Stimulated activated CD4-positive, alpha-beta T cell treated with anti-CD3 and anti-CD28 coated beads, Interleukin-4, amount 100 ng/mL, for 24 hours (primary cell): Measurements from ENCODE around the gene OR9Q2.
"Not testable (repeated sequence)": the region's sequence is repeated elsewhere in the genome, so short reads cannot be mapped to it uniquely, and the experiment has no call there.

Experiments
- DNase-seq: peaks from one replicate; pipeline ENCODE4 v3.0.0-alpha.2; 2020

The OR9Q2 gene, protein sequence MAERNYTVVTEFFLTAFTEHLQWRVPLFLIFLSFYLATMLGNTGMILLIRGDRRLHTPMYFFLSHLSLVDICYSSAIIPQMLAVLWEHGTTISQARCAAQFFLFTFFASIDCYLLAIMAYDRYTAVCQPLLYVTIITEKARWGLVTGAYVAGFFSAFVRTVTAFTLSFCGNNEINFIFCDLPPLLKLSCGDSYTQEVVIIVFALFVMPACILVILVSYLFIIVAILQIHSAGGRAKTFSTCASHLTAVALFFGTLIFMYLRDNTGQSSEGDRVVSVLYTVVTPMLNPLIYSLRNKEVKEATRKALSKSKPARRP

DNA sequence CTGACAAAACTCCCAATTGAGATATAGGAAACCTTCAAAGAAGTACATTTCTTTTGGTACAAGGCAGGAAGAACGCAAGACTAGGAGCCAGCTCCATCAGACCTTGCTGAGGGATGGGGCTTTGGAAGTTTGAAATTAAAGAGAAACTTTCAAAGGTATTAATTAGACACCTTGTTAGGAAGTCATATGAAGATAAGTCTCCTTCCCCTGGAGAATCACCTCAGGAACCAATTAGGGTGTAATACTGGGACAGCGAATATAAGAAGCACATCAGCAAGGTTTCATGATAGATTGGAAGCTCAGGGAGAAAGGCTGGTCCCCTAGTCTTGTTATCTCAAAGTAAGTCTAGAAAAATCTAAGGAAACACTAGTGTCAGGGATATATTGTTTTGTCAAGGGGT is at the start of gene OR9Q2:
OR9Q2 (plus strand) TSS at position 301 of the 400 bp plus-strand sequence. CDS start 1,421 bp downstream, outside the sequence.
- DNase-seq, result no peak

DNA sequence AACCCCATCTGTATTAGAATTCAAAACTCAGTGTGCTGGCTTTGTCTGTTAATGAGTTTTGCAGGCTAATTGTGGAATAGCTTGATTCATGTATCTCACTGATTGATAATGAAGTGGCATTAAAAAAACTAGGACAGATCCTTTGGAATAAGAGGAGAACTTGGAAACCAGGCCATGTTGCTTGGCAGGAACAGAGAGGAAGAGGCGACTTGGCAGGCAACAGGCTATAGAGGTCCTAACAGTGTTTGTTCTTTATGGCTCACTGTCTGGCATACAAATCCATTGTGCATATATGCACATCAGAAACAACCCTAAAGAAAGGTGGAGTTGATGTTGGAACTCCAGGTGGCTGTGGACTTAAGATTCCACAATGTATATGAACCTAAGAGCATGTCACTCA is 46.1 kb upstream of the OR9Q2 start:
- no peak for DNase-seq

DNA sequence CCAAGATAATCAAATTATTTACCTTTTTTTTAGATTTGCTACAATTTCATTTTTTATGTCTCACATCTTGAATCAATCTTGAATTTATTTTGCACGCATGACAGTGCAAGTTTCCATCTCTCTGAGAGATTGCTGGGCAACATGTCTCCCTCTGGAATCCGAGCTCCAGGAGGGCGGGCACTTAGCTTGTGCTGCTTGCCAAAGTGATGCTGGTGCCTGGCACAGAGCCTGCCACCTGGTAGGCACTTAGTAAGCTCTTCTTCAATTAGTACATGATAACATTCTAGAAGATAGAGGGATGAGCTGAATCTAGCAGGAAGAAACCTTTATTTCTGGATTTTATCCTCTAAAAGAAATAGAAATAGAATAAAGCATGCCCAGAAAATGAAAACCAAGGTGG is 36.1 kb upstream of the OR9Q2 start:
- no peak for DNase-seq

DNA sequence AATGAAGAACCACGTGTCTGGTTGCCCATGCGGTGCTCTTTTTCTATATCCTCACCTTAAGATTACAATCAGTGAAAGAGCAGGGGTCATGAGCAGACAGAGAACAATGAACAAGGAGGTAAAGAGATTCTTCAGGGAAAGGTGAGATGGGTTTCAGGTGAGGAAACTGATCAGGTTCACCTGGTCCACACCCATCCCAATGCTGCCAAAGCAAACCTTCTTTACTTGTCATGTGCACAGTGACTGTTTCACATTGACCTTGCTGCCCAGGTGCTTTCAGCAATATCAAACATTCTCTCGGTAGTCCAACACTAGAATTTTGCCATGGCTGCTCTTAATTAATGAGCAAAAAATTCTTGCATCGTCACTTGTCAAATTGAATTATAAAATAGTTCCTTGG is 24.5 kb upstream of the OR9Q2 start:
- no peak for DNase-seq

DNA sequence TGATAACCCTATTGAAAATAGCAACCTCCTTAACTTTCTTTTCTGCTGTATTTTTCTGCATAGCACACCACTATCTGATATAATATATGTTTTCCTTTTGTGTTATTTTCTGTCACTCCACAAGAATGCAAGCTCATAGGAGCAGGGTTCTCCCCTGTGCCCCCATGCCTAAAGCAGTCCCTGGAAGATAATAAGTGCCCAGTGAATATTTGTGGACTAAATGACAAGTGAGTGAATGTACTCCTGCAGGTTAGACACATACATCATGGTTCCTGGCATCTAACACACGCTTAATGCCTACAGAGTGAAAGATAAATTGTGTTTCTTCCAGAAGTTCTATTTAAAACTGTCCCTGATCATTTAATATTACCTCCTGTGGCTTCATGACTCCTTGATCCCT is 23.9 kb upstream of the OR9Q2 start:
- no peak for DNase-seq

DNA sequence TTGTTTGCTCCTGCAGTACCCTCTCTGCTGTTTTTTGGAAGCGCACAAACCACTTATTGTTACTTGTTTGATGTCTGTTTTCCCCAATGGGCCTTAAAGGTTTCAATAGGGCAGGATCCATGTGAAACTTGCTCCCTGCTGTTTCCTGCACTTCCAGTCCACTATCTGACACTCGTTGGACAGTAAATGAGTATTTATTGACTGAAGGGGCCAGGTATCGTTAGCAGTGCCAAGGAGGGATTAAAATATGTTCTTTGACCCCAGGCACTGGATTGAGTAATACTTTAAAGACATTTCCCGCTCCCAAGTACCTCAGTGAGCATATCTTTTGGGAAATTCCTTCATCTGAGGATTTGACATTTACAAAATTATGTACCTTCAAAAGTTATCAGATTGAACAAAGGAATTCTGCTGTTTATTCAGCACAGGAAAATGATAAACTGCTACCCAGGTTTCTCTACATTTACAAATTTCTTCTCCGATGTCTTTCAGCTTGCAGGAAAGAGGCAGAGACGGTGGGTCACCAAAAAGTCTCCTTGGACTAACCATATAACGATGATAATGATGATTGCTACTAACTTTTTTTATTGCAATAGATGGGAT is 23.3 kb upstream of the OR9Q2 start:
- no peak for DNase-seq

DNA sequence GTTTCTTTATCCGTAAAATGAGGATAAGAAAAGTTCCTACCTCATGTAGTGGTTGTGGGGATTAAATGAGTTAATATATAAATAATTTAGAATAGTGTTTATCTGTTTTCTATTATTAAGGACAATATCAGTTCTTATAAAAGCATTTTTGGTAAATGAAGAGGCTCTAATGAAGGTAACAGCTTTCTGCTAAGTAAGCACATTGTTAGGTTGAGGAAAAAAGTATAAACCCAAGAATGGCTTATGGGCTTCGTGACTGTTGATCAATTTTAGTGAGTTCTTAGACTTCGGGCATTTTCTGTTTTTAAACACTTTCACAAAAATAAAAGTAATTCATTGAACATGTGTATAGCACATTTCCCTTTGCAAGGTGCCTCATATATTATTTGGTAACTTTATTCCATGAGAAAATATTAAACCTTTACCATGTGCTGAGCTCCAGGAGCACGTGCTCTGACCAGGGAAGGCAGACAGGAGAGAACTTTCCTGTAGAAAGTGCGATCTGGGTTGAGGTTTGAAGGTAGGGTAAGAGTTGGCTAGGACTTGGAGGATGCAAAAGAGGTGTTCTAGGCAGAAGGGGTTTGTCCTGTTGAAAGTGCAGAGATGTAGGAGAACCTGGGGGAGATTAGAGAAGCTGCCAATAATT is 11.3 kb upstream of the OR9Q2 start:
- no peak for DNase-seq

DNA sequence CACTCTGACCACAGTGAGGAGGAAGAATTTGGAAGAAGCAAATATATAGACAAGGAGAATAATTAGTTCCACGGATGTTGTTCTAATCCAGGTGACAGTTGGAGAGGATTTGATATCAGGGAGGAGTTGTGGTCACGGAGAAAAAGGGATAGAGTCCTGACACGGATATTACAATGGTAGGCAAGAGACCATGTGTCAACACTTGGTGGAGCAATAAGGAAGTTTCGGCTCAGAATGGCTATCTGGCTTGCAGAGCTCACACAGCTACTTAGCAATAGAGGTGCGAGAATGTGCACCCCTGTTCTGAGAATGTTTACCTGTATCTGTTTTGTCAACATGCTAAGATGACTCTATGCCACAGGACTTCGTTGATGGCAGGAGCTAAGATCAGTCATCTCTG is 10.4 kb upstream of the OR9Q2 start:
- DNase-seq, result no peak

DNA sequence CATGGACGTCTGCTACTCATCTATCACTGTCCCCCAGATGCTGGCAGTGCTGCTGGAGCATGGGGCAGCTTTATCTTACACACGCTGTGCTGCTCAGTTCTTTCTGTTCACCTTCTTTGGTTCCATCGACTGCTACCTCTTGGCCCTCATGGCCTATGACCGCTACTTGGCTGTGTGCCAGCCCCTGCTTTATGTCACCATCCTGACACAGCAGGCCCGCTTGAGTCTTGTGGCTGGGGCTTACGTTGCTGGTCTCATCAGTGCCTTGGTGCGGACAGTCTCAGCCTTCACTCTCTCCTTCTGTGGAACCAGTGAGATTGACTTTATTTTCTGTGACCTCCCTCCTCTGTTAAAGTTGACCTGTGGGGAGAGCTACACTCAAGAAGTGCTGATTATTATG is 9.2 kb upstream of the OR9Q2 start:
- no peak for DNase-seq

DNA sequence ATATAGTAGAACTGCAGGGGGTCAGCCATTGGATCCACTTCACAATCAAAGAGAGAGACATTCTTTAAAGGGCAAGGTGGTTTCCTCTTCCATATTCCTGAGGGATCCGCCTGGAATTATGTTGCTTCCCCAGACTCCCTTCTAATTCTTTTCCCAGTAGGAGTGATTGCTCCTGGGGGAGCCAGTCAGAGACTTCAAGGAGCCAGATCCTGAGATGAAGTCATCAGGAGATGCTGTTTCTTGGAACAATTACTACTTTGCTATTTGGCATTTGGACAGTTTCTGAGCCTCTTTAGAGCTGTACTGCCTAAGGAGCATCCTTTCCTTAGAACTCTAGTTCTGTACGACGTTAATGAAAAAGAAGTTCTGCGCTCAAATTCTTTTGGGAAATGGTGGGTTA is 1.9 kb upstream of the OR9Q2 start:
- DNase-seq, result no peak

DNA sequence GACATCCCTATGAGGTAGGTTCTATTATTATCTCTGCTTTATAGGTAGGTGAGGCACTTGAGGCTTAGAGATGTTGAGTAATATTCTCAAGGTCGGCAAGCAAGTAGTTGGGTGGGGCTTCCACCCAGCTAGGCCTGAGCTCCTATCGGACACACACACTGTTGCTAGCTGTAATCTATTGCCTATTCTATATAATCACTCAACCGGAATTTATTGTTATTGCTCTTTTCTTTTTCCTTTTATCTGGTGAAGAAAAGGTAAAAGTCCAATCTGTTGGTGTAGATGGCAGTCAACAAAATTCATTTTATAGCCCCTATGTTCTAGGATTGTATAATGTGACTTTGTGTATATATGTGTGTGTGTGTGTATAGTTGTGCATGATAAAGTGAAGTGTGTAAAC is 3.4 kb downstream of the OR9Q2 start:
- DNase-seq, result no peak

DNA sequence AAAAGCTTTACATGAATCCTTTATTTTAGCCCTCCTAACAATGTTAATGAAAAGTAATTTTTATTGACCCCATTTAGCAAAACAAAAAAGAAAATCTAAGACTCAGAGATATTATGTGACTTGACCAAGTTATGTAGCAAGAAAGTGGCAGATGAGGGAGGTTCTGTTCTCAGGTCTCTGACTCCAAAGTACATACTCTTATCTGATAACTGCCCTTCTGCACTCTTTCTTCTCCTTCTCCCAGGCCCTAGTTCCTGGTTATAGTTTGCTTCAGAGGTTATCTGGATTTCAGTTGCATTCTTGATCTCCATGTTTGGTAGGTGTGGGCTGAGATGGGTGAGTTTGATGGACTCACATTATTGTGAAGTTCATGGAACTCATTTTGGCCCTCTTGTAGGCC is 4.5 kb downstream of the OR9Q2 start:
- DNase-seq, result no peak

DNA sequence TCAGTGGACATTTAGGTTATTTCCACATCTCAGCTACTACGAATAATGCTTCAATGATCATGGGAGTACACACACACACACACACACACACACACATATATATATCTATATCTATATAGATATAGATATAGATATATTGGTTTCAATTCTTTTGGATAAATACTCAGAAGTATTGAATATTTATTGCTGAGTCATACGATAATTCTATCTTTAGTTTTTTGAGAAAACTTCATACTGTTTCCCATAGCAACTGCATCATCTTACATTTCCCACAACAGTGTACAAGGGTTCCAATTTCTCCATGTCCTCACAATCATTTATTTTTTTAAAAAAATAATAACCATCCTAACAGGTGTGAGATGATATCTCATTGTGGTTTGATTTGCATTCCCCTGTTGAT is 7.1 kb downstream of the OR9Q2 start:
- DNase-seq, result no peak

DNA sequence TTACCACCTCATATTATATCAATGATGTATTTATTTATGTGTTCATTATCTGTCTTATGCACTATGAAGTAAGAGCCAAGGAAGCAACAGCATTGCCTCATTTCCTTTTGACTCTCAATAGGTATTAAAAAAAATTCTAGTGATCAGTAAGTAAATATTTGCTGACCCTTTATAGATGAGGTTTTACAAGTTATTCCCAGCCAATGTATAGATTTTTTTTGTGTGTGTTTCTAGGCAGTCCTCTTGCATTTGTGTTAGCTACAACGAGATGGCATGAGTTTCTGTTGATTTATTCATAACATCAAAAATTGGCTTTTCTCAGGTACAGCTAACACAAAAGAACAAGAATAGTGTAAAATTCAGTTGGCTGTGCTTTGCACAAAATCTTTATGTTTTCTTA is 10.4 kb downstream of the OR9Q2 start:
- DNase-seq, result no peak

DNA sequence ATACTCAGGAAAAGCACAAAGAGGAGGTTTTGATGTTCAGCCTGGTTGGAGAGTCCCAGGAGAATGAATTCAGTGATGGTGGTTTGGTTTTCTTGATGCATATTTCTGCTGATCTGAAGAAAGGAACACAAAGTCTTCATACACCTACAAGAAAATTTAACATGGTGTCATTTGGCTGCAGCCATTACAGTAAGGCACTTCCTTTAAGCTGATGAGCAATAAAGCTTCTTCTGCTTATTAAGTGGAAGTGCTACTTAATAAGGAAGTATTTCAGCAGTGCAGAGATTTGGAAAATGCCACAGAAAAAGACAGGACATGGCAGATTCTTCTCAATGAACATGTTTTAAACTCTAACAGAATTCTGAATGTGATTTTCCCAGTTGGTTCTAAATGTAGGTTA is 15.2 kb downstream of the OR9Q2 start, which contains the start of gene OR1S2:
OR1S2 (minus strand) TSS at position 101 of the 400 bp plus-strand sequence; CDS start at position 101, 0 bp downstream.
- no peak for DNase-seq

DNA sequence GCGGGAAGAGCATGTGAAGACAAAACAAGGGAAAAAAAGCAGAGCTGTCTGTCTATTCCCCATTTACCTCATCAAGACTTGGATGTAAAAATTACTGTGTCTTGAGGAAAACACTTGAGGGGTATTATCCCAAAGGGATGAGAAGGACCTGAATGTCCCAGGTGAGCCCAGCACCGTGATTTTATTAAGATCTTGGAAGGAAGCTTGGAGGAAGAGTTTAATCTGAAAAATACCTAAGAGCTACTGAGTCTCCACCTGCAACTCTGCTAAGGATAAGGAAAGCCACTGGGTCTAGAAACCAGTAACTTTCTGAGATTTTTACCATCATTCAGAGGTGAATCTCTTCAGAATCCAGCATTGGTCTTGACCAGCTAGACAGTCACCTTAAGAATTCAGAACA is 23.6 kb downstream of the OR9Q2 start, which contains the start of gene OR1S1:
OR1S1 (plus strand) TSS at position 301 of the 400 bp plus-strand sequence.
- DNase-seq, result not testable (repeated sequence)

DNA sequence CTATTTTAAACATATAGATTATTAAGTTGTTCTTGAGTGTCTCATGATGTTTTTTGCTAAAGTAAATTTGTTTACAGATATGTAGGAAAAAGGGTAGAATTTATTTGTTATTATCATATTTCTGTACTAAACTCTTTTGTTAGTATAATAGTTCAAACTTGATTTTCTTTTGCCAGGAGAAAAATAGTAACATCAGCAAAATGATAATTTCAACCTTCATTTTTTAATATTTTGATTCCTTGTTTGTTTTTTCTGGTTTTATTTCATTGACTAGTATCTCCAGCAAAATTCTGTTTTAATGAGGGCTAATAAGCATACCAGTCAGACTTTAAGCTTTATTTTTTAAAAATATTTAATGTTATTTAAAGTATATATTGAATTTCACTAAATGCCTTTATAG is 27.6 kb downstream of the OR9Q2 start:
- DNase-seq, result no peak

DNA sequence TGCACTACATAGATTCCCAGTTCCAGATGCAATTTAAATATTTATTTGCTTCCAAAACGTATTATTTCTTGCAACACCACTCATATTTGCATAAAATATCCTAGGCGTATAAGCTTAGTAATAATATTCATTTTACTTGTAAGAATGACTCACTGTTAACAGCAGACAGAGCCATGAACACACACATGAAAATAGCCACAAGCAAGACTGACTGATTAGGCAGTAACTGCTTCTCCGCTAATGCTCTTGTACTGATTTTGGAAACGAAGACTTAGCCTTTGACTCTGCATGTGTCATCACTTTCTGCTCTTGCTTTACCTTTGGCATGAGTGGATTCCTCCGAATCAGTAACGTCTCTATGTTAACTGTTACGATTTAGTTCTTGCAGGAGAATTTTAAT is 33.9 kb downstream of the OR9Q2 start:
- DNase-seq, result no peak

DNA sequence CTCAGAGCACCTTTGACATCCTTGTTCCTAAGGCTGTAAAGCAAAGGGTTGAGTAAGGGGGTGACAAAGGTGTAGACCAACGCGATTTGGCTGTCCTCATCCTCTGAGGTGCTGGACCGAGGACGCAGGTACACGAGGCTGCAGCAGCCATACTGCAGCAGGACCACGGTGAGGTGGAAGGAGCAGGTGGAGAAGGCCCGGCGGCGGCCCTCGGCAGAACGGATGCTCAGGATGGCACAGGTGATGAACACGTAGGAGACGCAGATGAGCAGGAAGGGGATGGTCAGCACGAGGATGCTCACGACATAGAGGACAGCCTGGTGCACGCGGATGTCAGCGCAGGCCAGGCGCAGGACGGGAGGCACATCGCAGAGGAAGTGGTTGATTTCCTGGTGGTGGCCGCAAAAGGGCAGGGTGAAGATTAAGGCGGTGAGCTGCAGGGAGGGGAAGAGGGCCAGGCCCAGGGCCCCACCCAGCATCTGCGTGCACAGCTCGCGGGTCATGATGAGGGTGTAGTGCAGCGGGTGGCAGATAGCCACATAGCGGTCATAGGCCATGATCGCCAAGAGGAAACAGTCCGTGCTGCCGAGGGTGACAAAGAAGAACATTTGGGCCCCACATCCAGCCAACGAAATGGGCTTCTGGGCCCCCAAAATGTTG is 39.2 kb downstream of the OR9Q2 start:
- no peak for DNase-seq
